ENCODE data around the gene NAT14.
"Not testable (repeated sequence)": the region's sequence is repeated elsewhere in the genome, so short reads cannot be mapped to it uniquely, and the experiment has no call there.

The NAT14 gene

GRCh38 chr19:55495646-55496349, 10.8 kb downstream of the NAT14 start:
- H3K27ac ChIP-seq: no peak overlapping the region
- TF ChIP-seq ZFX (IDR thresholded peaks at IDR 0.05; ENCODE audit: borderline replicate concordance) (no peak), CTCF (IDR thresholded peaks at IDR 0.05) (no peak)

GRCh38 chr19:55496820-55497219, 11.8 kb downstream of the NAT14 start:
- not testable (repeated sequence) for H3K27ac ChIP-seq

GRCh38 chr19:55497763-55498162, 12.8 kb downstream of the NAT14 start:
- no peak overlapping the region for H3K27ac ChIP-seq
- TF ChIP-seq CTCF (IDR thresholded peaks at IDR 0.05) (no peak), ZFX (IDR thresholded peaks at IDR 0.05; ENCODE audit: borderline replicate concordance) (no peak)

DNA sequence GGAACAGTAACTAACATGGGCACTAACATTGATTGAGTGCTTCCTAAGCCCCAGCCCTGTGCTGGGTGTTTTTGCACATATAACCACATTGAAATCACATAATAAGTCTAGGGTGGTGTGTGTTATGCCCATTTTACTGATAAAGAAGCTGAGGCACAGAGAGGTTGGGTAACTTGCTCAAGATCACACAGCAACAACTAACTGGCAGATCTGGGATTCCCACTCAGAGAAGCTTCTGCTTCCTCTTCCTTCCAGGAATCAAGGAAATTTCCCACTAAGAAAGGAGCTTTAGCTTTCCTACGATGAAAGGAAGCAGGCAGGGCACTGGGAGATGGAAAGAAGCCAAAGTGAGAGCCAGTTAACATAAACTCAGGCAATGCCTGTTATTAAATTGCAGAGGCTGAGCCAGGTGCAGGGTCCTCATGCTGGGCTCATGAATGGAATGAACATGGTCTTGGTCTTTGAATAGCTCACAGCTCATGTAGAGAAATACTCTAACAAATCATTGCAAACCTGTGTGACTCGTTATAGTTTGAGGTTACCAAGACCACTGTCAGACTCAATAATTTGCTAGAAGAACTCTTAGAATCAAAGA, 13.4 kb downstream of the NAT14 start:
- no peak for TF ChIP-seq ZFX (IDR thresholded peaks at IDR 0.05; ENCODE audit: borderline replicate concordance)
- no peak for TF ChIP-seq CTCF (IDR thresholded peaks at IDR 0.05)
- H3K27ac ChIP-seq: no peak overlapping the region

GRCh38 chr19:55500368-55500952, 15.5 kb downstream of the NAT14 start:
- H3K27ac ChIP-seq: no peak overlapping the region
- no peak for TF ChIP-seq ZFX (IDR thresholded peaks at IDR 0.05; ENCODE audit: borderline replicate concordance)
- TF ChIP-seq CTCF (IDR thresholded peaks at IDR 0.05): no peak

- no peak overlapping the region for H3K27ac ChIP-seq
- TF ChIP-seq ZFX (IDR thresholded peaks at IDR 0.05; ENCODE audit: borderline replicate concordance) (no peak), CTCF (IDR thresholded peaks at IDR 0.05) (no peak)
Measured at GRCh38 chr19:55502197-55502952, 17.4 kb downstream of the NAT14 start.

GRCh38 chr19:55503157-55503501, 18.1 kb downstream of the NAT14 start:
- TF ChIP-seq CTCF (IDR thresholded peaks at IDR 0.05) (no peak), ZFX (IDR thresholded peaks at IDR 0.05; ENCODE audit: borderline replicate concordance) (no peak)
- no peak overlapping the region; the same call in 1 of the 2 replicates for H3K27ac ChIP-seq

All from 22Rv1 (cell line).